Measurements from ENCODE around the gene SYPL2.

DNA sequence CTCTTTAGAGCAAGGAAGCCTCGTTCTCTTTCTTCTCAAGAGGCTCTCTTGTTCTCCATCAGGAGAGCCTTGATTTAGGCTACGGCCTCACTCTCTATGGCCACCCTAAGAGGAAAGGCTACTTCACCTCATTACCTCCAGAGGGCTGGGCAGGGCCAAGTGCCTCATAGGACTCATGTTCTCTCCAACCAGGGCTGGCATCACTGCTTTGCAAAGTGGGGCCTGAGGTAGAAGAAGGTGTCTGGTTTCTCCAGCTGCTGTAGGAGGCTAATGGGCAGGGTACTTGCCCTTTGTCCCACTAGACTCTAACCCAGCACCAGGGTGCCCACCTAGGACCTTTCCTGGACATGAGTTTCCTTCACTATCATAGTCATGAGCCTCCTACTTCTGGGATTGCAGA, 15.3 kb downstream of the SYPL2 start:
- TF ChIP-seq, protein P1, sequence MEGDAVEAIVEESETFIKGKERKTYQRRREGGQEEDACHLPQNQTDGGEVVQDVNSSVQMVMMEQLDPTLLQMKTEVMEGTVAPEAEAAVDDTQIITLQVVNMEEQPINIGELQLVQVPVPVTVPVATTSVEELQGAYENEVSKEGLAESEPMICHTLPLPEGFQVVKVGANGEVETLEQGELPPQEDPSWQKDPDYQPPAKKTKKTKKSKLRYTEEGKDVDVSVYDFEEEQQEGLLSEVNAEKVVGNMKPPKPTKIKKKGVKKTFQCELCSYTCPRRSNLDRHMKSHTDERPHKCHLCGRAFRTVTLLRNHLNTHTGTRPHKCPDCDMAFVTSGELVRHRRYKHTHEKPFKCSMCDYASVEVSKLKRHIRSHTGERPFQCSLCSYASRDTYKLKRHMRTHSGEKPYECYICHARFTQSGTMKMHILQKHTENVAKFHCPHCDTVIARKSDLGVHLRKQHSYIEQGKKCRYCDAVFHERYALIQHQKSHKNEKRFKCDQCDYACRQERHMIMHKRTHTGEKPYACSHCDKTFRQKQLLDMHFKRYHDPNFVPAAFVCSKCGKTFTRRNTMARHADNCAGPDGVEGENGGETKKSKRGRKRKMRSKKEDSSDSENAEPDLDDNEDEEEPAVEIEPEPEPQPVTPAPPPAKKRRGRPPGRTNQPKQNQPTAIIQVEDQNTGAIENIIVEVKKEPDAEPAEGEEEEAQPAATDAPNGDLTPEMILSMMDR (IDR thresholded peaks at IDR 0.05; ENCODE audit: insufficient read depth, low read length) = no peak
- TF ChIP-seq POLR2AphosphoS5 (IDR thresholded peaks at IDR 0.05; ENCODE audit: low read depth) = no peak
